Fibroblast of the aortic adventitia (primary cell): ENCODE data around the gene COL19A1. TPM values are rescaled to one million over a fixed set of nuclear protein-coding genes. Genes with fewer than 3 reads are reported as not detected.
A peak's percentile ranks its signal among the peaks of the same experiment; 100 is the strongest.
"Not testable (repeated sequence)": the region's sequence is repeated elsewhere in the genome, so short reads cannot be mapped to it uniquely, and the experiment has no call there.

Experiments
- DNase-seq: peaks from one replicate; pipeline ENCODE4 v3.0.0-alpha.2; 2010; ENCODE audit warnings: low read depth
- H3K4me3 ChIP-seq: 2 replicates; pipeline ENCODE4 v1.5.1; 2011; ENCODE audit warnings: low read depth, mild to moderate bottlenecking, control low read depth, low read length, moderate library complexity
- CTCF ChIP-seq: IDR thresholded peaks from 2 replicates; pipeline ENCODE4 v1.5.1; 2011; ENCODE audit warnings: mild to moderate bottlenecking, low read length, control low read depth, inconsistent platforms; ENCODE audit not compliant: insufficient read depth
- total RNA-seq: library from RNA; depleted of rRNA; stranded (reverse); fragments of >200 nt; gene quantifications from 2 replicates; pipeline ENCODE4 v1.2.3, GENCODE V29; 2012; ENCODE audit warnings: low replicate concordance

COL19A1 gene
- total RNA-seq, 1 donor = 0.09 TPM

GRCh38 chr6:69918813-69919475 is 52.6 kb downstream of the COL19A1 start:
- no peak for TF ChIP-seq CTCF
- no peak for DNase-seq
- H3K4me3 ChIP-seq = no peak overlapping the region

- H3K4me3 ChIP-seq, DNase-seq: not testable (repeated sequence)
Observed at GRCh38 chr6:69921066-69921465, 54.7 kb downstream of the COL19A1 start.

- DNase-seq, H3K4me3 ChIP-seq: not testable (repeated sequence)
Observed at GRCh38 chr6:69921611-69922010, 55.3 kb downstream of the COL19A1 start.

- no peak for TF ChIP-seq CTCF
- DNase-seq = no peak
- H3K4me3 ChIP-seq = no peak overlapping the region
Observed at GRCh38 chr6:69926745-69927144, 60.4 kb downstream of the COL19A1 start.

GRCh38 chr6:69933239-69933638 is 66.9 kb downstream of the COL19A1 start:
- H3K4me3 ChIP-seq = no peak overlapping the region
- no peak for DNase-seq
- TF ChIP-seq CTCF = no peak

- TF ChIP-seq CTCF = no peak
- no peak for DNase-seq
- no peak overlapping the region for H3K4me3 ChIP-seq
Observed at GRCh38 chr6:69935079-69935478, 68.7 kb downstream of the COL19A1 start.

- no peak overlapping the region for H3K4me3 ChIP-seq
- DNase-seq = peak; percentile 67
- TF ChIP-seq CTCF = no peak
Observed at GRCh38 chr6:69936674-69937363, 70.5 kb downstream of the COL19A1 start.
